HCT116 (cell line): ENCODE measurements around the gene GOLGA8K. TPM values are rescaled to one million over a fixed set of nuclear protein-coding genes. Genes with fewer than 3 reads are reported as not detected.
"Not testable (repeated sequence)": the region's sequence is repeated elsewhere in the genome, so short reads cannot be mapped to it uniquely, and the experiment has no call there.

Source experiments
- ATAC-seq: fragments of 200-7000 bp; cut with Tn5 transposase; 2 replicates; pipeline ENCODE4 v1.9.1; 2020; ENCODE audit warnings: mild to moderate bottlenecking, moderate library complexity
- Bru-seq: library from RNA; stranded (reverse); fragments of 400-500 nt; gene quantifications from one replicate; lab custom pipeline; 2021; lab: Mats Ljungman, UMichigan
- BruChase-seq, 2 experiments: library from RNA; stranded (reverse); fragments of 400-500 nt; gene quantifications; one replicate each; lab custom pipeline; 2021; lab: Mats Ljungman, UMichigan
- BruUV-seq: library from RNA; stranded (reverse); fragments of 400-500 nt; replicated peaks from 2 replicates; lab custom pipeline; 2021; lab: Mats Ljungman, UMichigan
- CTCF ChIA-PET: fragments of 300-600 bp; sonication (Branson Sonifier 250); formaldehyde crosslinking; loops from one replicate; lab custom pipeline; 2021; ENCODE audit warnings: antibody characterized with exemption; lab: Charles Lee
- POLR2A ChIA-PET: fragments of 300-600, 350-600 bp; sonication (Branson Sonifier 250); formaldehyde crosslinking; loops from one replicate; lab custom pipeline; 2021; ENCODE audit warnings: antibody characterized with exemption; lab: Charles Lee
- RAD21 ChIA-PET, 2 experiments: fragments of 300-600 bp; sonication (Branson Sonifier 250); formaldehyde crosslinking; loops; one replicate each; lab custom pipeline; 2023; ENCODE audit warnings: low total read pairs in 2 of 2; ENCODE audit not compliant: uncharacterized antibody in 2 of 2, unreplicated experiment in 2 of 2, low non-redundant PET in 1 of 2; lab: Charles Lee
- DNase-seq: peaks from one replicate; pipeline ENCODE4 v3.0.0-alpha.2; 2010; ENCODE audit warnings: low read depth, low spot score
- H2AFZ ChIP-seq: fragments of 200-600 bp; shearing (Covaris generic), sonication (generic); 2 replicates; pipeline ENCODE4 v1.6.1; 2017; ENCODE audit warnings: low read depth, mixed run types, mixed read lengths, antibody characterized with exemption, low read length; ENCODE audit not compliant: poor library complexity, severe bottlenecking
- H3K27ac ChIP-seq: 2 replicates; pipeline ENCODE4 v1.5.1; 2012; ENCODE audit warnings: low read depth, low read length
- H3K27me3 ChIP-seq: fragments of 200-600 bp; sonication (generic); 2 replicates; pipeline ENCODE4 v1.6.1; 2016; ENCODE audit warnings: mixed run types, low read length, mixed read lengths; ENCODE audit not compliant: insufficient read depth
- H3K36me3 ChIP-seq, 2 experiments: fragments of 200-500 bp in 1 of 2; fragments of 200-600 bp in 1 of 2; sonication (Bioruptor generic) in 1 of 2; sonication (generic) in 1 of 2; 2 replicates each; pipeline versions ENCODE4 v1.5.1 to v1.6.1; 2014 to 2016; ENCODE audit warnings: low read length in 2 of 2, inconsistent platforms in 1 of 2, mixed read lengths in 1 of 2, mixed run types in 1 of 2; ENCODE audit not compliant: insufficient read depth in 2 of 2, control insufficient read depth in 1 of 2
- H3K4me1 ChIP-seq, 2 experiments: fragments of 200-600 bp in 1 of 2; sonication (generic) in 1 of 2; 2 replicates each; pipeline versions ENCODE4 v1.5.1 to v1.6.1; 2012 to 2017; ENCODE audit warnings: low read length in 2 of 2, inconsistent platforms in 1 of 2, mild to moderate bottlenecking in 1 of 2, mixed read lengths in 1 of 2, mixed run types in 1 of 2, moderate library complexity in 1 of 2; ENCODE audit not compliant: insufficient read depth in 2 of 2, control insufficient read depth in 1 of 2
- H3K4me2 ChIP-seq: fragments of 200-600 bp; sonication (generic); 2 replicates; pipeline ENCODE4 v1.6.1; 2017; ENCODE audit warnings: mixed run types, low read length, mixed read lengths
- H3K4me3 ChIP-seq, 2 experiments: fragments of 200-600 bp in 1 of 2; sonication (generic) in 1 of 2; replicated peaks in 1 of 2; 2 replicates each; pipeline ENCODE4 v1.5.1; 2011 to 2016; ENCODE audit warnings: low read length in 2 of 2, control low read depth in 1 of 2, low read depth in 1 of 2, mild to moderate bottlenecking in 1 of 2, mixed read lengths in 1 of 2, mixed run types in 1 of 2
- H3K79me2 ChIP-seq: fragments of 200-600 bp; sonication (generic); 2 replicates; pipeline ENCODE4 v1.6.1; 2017; ENCODE audit warnings: mild to moderate bottlenecking, mixed run types, low read length, moderate library complexity, mixed read lengths; ENCODE audit not compliant: insufficient read depth
- H3K9ac ChIP-seq: fragments of 200-600 bp; sonication (generic); 2 replicates; pipeline ENCODE4 v1.6.1; 2016; ENCODE audit warnings: low read length, mixed read lengths
- H3K9me2 ChIP-seq: fragments of 200-600 bp; sonication (generic), shearing (Covaris generic); 2 replicates; pipeline ENCODE4 v1.6.1; 2017; ENCODE audit warnings: mixed run types, mild to moderate bottlenecking, moderate library complexity; ENCODE audit not compliant: insufficient read depth
- H3K9me3 ChIP-seq, 2 experiments: fragments of 200-500 bp in 1 of 2; fragments of 200-600 bp in 1 of 2; sonication (Bioruptor generic) in 1 of 2; sonication (generic) in 1 of 2; 2 replicates each; pipeline ENCODE4 v1.6.1; 2014 to 2017; ENCODE audit warnings: low read length in 2 of 2, mixed read lengths in 2 of 2, inconsistent platforms in 1 of 2, low read depth in 1 of 2, mild to moderate bottlenecking in 1 of 2, mixed run types in 1 of 2, moderate library complexity in 1 of 2; ENCODE audit not compliant: control insufficient read depth in 1 of 2, insufficient read depth in 1 of 2
- H4K20me1 ChIP-seq: fragments of 200-600 bp; sonication (generic), shearing (Covaris generic); 2 replicates; pipeline ENCODE4 v1.6.1; 2017; ENCODE audit warnings: mixed run types, mild to moderate bottlenecking, moderate library complexity; ENCODE audit not compliant: insufficient read depth
- intact Hi-C: fragments of 100-400 bp; cut with micrococcal nuclease; formaldehyde crosslinking; loops from 2 replicates; pipeline ENCODE4 v1.10.0; 2022
- long read RNA-seq: library from polyadenylated mRNA; unstranded; transcript quantifications from one replicate; pipeline ENCODE4 v2.0.0, GENCODE V29; 2021; ENCODE audit not compliant: unreplicated experiment
- polyA plus RNA-seq: library from polyadenylated mRNA; unstranded; fragments of >200 nt; gene quantifications from 2 replicates; pipeline ENCODE4 v1.2.1, GENCODE V29; 2012; ENCODE audit warnings: missing spikeins
- total RNA-seq: library from RNA; stranded (reverse); gene quantifications from one replicate; pipeline ENCODE4 v1.2.1, GENCODE V29; 2021; ENCODE audit not compliant: unreplicated experiment

Gene GOLGA8K
- total RNA-seq (3.3 TPM), Bru-seq, nascent RNA (percentile 37 among the genes with signal in this experiment), BruChase-seq, experiment 1, labeled RNA remaining after a 6-hour chase (percentile 46 among the genes with signal in this experiment), BruChase-seq, experiment 2, labeled RNA remaining after a 2-hour chase (percentile 50 among the genes with signal in this experiment)
- 1.1 and 1.5 TPM in 2 replicates for polyA plus RNA-seq
- long read RNA-seq, result 0 reads

- H3K4me1 ChIP-seq, POLR2A ChIA-PET, H3K9me3 ChIP-seq, H3K4me3 ChIP-seq, H4K20me1 ChIP-seq, ATAC-seq, H3K36me3 ChIP-seq, RAD21 ChIA-PET, BruUV-seq, H3K4me2 ChIP-seq, H3K9ac ChIP-seq, intact Hi-C loops, H3K27me3 ChIP-seq, H3K9me2 ChIP-seq, H2AFZ ChIP-seq, H3K27ac ChIP-seq, H3K79me2 ChIP-seq, CTCF ChIA-PET, DNase-seq: not testable (repeated sequence)
Observed at GRCh38 chr15:32403192-32403591, at the start of gene GOLGA8K. Gene GOLGA8K (minus strand): TSS chr15:32403292. CDS start chr15:32403194, 98 bp downstream.

DNA sequence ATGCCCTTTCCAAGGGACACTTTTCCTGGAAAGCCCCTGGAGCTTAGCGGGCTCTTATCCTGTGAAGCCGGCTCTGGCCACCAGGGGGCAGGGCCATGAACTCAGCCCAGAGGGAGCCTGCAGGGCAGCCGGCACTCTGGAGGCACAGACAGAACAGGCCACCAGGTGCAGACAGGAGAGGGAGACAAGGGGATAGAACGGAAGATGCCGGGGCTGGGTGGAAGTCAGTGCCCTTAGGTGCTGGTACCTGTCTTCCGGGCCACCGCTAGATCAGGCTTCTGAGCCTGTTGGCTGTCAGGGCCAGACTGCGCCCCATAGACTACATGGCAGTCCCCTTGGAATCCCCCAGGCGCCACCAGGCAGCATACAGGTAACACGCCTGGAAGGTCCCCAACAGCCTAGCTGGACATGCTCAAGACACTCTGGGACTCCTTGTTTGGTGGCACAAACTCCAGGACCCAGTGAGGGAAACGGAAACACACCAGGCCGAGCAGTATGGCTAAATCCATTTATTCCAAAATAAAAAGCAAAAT is 37.4 kb upstream of the GOLGA8K start:
- H3K9ac ChIP-seq, H3K9me2 ChIP-seq, H3K27me3 ChIP-seq, H3K36me3 ChIP-seq, BruUV-seq, CTCF ChIA-PET, H3K27ac ChIP-seq, POLR2A ChIA-PET, H3K9me3 ChIP-seq, RAD21 ChIA-PET, H3K79me2 ChIP-seq, H3K4me3 ChIP-seq, H3K4me2 ChIP-seq, intact Hi-C loops, H3K4me1 ChIP-seq, DNase-seq, H2AFZ ChIP-seq, H4K20me1 ChIP-seq: not testable (repeated sequence)
- peak; percentile 94 for ATAC-seq

GRCh38 chr15:32434102-32434963 is 31.2 kb upstream of the GOLGA8K start:
- POLR2A ChIA-PET, RAD21 ChIA-PET, H3K9me2 ChIP-seq, H3K9ac ChIP-seq, H4K20me1 ChIP-seq, H3K4me3 ChIP-seq, H3K27ac ChIP-seq, H3K9me3 ChIP-seq, H2AFZ ChIP-seq, DNase-seq, H3K4me2 ChIP-seq, H3K4me1 ChIP-seq, H3K79me2 ChIP-seq, H3K27me3 ChIP-seq, intact Hi-C loops, H3K36me3 ChIP-seq, CTCF ChIA-PET: not testable (repeated sequence)
- BruUV-seq, result TSS peak; percentile 63
- peak; percentile 83 for ATAC-seq

DNA sequence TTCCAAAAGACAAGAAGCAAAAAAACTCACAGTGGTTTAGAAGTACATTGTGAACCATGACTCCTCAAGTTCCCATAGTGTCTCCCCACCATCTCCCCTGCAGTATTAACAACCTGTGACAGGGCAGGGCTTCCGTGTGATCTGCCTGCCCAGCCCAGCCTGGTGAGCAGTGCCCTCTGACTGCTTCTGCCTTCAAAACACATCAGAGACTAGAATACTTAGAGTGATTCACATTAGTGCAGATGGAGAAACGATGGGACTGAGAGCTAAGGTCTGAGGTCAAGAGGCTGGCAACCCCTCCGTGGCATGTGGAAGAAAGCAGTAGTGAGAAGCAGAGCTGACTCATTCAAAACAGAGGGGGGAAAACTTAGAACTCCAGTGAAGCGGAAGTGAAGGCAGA is 24.5 kb upstream of the GOLGA8K start:
- RAD21 ChIA-PET, CTCF ChIA-PET, ATAC-seq: not testable (repeated sequence)

More for the DNA sequence above, 24.5 kb upstream of the GOLGA8K start:
- H3K4me1 ChIP-seq, H3K4me2 ChIP-seq, intact Hi-C loops, H3K9me3 ChIP-seq, H3K79me2 ChIP-seq, DNase-seq, H3K9ac ChIP-seq, BruUV-seq, H3K27me3 ChIP-seq, POLR2A ChIA-PET, H3K9me2 ChIP-seq, H3K27ac ChIP-seq, H4K20me1 ChIP-seq, H2AFZ ChIP-seq, H3K4me3 ChIP-seq, H3K36me3 ChIP-seq: not testable (repeated sequence)
